Measurements from ENCODE around the gene SCAND1. TPM values are rescaled to one million over a fixed set of nuclear protein-coding genes. Genes with fewer than 3 reads are reported as not detected.
"Not testable (repeated sequence)": the region's sequence is repeated elsewhere in the genome, so short reads cannot be mapped to it uniquely, and the experiment has no call there.

The SCAND1 gene
- total RNA-seq, 1 experiment from 2014 or later, result 65.0 TPM

DNA sequence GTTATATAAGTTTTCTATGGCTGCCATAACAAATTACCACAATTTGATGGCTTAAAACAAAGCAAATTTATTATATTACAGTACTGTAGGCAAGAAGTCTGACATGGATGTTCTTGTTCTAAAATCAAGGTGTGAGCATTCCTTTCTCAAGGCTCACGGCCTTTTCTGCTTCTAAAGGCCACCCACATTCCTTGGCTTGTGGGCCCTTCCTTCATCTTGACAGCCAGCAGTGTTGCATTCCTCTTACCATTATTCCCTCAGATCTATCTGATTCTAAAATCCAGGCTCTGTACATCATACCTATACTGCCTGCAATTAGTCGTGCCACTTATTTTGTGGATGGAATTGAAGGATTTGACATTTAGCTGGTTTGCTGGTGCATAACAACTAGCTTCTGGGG lies 17.7 kb upstream of the SCAND1 start:
- in situ Hi-C loops (cut with HindIII; ENCODE audit: low pct_unique_long_range_greater_than_20kb, low sequenced_read_pairs), result no loop called here
- no peak for DNase-seq (ENCODE audit: low read depth, low spot score)

DNA sequence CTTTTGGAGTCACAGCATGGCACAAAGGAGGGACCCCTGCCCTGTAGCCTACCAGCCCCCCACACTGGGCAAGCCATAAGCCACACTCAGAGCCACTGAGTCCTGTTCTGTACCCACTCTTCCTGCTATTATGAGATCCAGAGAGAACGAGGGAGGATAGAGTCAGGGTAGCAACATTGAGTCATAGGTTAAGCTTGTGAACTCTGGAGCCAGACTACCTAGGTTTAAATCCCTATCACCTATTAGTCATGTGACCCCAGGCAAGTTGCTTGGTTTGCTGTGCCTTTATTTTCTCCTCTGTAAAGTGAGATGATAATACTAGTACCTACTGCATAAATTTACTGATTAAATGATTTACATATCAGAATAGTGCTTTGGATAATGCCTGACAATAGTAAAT lies 14.6 kb upstream of the SCAND1 start:
- in situ Hi-C loops (cut with HindIII; ENCODE audit: low pct_unique_long_range_greater_than_20kb, low sequenced_read_pairs), result no loop called here
- no peak for DNase-seq (ENCODE audit: low read depth, low spot score)

- DNase-seq (ENCODE audit: low read depth, low spot score), result no peak
- in situ Hi-C loops (cut with HindIII; ENCODE audit: low pct_unique_long_range_greater_than_20kb, low sequenced_read_pairs), result no loop called here
Measured at GRCh38 chr20:35967979-35968640, 13.8 kb upstream of the SCAND1 start, which contains the start of gene CNBD2. TSS of gene CNBD2 (plus strand) at chr20:35968590. CDS start at chr20:35968763, 173 bp downstream.

DNA sequence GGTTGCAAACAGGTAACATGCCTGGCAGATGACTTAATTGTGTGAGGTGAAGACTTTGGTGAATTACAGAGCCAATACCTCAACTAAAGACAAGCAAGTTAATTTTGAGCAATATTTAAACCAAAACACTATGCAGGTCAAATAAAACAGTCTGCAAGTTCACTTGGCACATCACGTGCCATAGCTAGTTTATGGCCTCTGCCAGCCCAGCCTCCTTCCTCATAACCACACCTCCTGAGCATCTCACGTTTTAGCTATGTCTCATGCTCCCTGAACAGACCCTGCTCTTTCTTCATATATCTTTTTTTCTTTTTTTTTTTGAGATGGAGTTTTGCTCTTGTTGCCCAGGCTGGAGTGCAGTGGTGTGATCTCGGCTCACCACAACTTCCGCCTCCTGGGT lies 9.6 kb upstream of the SCAND1 start:
- no peak for DNase-seq (ENCODE audit: low read depth, low spot score)
- in situ Hi-C loops (cut with HindIII; ENCODE audit: low pct_unique_long_range_greater_than_20kb, low sequenced_read_pairs), result no loop called here

DNA sequence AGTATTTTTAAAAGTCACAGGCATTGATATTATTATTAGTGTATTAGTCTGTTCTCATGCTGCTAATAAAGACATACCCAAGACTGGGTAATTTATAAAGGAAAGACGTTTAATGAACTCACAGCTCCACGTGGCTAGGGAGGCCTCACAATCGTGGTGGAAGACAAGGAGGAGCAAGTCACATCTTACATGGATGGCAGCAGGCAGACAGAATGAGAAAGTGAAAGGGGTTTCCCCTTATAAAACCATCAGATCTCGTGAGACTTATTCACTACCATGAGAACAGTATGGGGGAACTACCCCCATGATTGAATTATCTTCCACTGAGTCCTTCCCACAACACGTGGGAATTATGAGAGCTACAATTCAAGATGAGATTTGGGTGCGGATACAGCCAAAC lies 5.0 kb upstream of the SCAND1 start:
- in situ Hi-C loops (cut with HindIII; ENCODE audit: low pct_unique_long_range_greater_than_20kb, low sequenced_read_pairs); DNase-seq (ENCODE audit: low read depth, low spot score): not testable (repeated sequence)

- no peak for DNase-seq (ENCODE audit: low read depth, low spot score)
- in situ Hi-C loops (cut with HindIII; ENCODE audit: low pct_unique_long_range_greater_than_20kb, low sequenced_read_pairs), result no loop called here
Measured at GRCh38 chr20:35956616-35957015, 2.3 kb upstream of the SCAND1 start.

DNA sequence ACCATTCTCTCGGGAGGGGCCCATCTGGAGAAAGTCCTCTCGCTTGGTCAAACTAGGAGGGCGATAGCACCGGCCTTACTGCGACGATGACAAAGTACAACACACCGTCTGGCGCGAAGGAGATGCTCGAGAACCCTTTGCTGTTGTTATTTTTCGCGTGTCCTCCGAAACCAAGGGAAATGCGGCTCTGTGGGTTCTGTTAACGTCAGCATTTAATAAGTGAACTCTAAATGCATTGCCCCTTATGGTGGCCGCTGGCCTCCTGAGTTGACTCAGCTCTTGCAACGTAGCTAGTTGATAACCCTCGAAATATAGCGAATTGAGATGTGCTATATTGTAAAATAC lies 577 bp upstream of the SCAND1 start:
- peak; percentile 59 for DNase-seq (ENCODE audit: low read depth, low spot score)
- in situ Hi-C loops (cut with HindIII; ENCODE audit: low pct_unique_long_range_greater_than_20kb, low sequenced_read_pairs), result no loop called here

GRCh38 chr20:35953387-35954199 lies 709 bp downstream of the SCAND1 start:
- in situ Hi-C loops (cut with HindIII; ENCODE audit: low pct_unique_long_range_greater_than_20kb, low sequenced_read_pairs), result no loop called here
- peak; percentile 25 for DNase-seq (ENCODE audit: low read depth, low spot score)

GRCh38 chr20:35952480-35953386 lies 1.6 kb downstream of the SCAND1 start:
- peak; percentile 34 for DNase-seq (ENCODE audit: low read depth, low spot score)
- in situ Hi-C loops (cut with HindIII; ENCODE audit: low pct_unique_long_range_greater_than_20kb, low sequenced_read_pairs), result no loop called here

DNA sequence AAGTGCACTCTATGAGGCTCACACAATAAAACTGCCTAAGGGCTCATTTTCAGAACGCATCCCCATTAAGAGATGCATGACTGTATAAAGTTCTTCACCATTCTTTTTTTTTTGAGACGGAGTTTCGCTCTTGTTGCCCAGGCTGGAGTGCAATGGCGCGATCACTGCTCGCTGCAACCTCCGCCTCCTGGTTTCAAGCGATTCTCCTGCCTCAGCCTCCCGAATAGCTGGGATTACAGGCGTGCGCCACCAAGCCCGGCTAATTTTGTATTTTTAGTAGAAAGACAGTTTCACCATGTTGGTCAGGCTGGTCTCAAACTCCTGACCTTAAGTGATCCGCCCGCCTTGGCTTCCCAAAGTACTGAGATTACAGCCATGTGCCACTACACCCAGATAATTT lies 2.2 kb downstream of the SCAND1 start:
- DNase-seq (ENCODE audit: low read depth, low spot score); in situ Hi-C loops (cut with HindIII; ENCODE audit: low pct_unique_long_range_greater_than_20kb, low sequenced_read_pairs): not testable (repeated sequence)

DNA sequence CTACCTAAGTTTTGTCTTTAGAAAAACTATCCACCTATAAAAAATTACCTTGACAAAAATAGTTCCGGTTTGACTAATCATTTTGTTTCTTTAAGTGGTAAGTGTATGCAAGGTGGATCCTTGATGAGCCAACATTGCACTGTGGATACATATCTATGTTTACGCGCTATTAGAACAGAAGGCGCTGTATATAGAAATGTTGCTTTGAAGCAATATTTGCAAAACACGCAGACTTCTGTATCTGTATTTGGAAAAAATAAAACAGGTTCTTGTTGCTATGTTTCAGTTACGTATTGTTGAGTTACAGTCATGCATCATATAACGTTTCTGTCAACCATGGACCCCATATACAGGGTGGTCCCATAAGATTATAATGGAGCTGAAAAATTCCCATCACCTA lies 4.2 kb downstream of the SCAND1 start:
- in situ Hi-C loops (cut with HindIII; ENCODE audit: low pct_unique_long_range_greater_than_20kb, low sequenced_read_pairs), result no loop called here
- DNase-seq (ENCODE audit: low read depth, low spot score), result no peak

DNA sequence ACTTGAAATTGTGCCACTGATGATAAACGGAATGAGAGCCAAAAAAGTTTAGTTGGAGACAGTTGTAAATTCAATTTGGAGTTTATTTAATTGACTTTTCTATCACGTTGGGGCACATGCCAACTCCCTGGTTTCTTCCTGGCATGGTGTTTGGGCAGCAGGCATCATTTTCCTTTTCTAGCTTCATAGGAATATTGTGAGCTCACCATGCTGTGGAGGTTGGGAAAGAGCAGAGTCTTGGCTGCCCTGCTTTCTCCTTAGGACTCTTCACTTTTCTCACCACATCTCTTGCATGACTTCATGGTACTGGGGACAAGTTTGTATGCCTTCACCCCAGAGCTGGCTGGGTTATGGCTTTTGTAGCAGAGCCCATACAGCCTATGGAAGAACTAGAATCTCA lies 6.4 kb downstream of the SCAND1 start:
- in situ Hi-C loops (cut with HindIII; ENCODE audit: low pct_unique_long_range_greater_than_20kb, low sequenced_read_pairs), result no loop called here
- no peak for DNase-seq (ENCODE audit: low read depth, low spot score)

DNA sequence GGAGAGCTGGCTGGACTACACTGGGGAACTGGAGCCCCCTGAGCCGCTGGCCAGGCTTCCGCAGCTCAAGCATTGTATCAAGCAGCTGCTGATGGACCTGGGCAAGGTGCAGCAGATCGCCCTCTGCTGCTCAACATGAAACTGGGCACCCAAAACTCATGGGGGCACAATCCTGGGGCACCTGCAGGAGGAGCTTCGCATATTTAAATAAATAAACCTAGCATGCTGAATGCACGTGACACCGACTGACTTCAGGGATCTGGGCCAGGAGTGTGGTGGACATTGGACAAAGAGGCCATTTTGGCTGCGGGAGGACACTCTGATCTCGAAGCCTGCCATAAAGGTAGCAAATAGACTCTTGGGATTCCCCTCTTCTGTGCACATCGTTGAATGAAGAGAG lies 6.8 kb downstream of the SCAND1 start:
- in situ Hi-C loops (cut with HindIII; ENCODE audit: low pct_unique_long_range_greater_than_20kb, low sequenced_read_pairs), result no loop called here
- peak; percentile 79 for DNase-seq (ENCODE audit: low read depth, low spot score)

- no peak for DNase-seq (ENCODE audit: low read depth, low spot score)
- in situ Hi-C loops (cut with HindIII; ENCODE audit: low pct_unique_long_range_greater_than_20kb, low sequenced_read_pairs), result no loop called here
Measured at GRCh38 chr20:35942243-35942642, 12.1 kb downstream of the SCAND1 start.

DNA sequence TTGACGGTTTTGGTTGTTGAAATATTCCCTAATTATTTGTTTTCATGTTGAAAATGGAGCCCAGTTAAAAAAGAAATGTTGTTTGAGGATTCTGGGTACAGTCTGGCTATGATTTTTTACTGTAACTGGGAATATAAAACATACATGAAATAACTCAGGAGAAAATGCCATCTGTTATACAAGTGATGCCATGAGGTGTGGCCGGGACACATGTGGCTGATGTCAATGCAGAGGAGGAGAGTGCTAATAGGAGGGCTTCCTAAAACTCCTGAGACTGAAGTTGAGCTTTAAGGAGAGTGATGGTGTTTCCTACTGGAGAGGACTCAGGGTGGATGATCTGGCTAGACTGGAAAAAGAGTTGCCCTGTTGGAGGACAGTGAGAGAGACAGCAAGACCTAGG lies 12.7 kb downstream of the SCAND1 start:
- in situ Hi-C loops (cut with HindIII; ENCODE audit: low pct_unique_long_range_greater_than_20kb, low sequenced_read_pairs), result no loop called here
- DNase-seq (ENCODE audit: low read depth, low spot score), result no peak

- in situ Hi-C loops (cut with HindIII; ENCODE audit: low pct_unique_long_range_greater_than_20kb, low sequenced_read_pairs), result no loop called here
- DNase-seq (ENCODE audit: low read depth, low spot score), result no peak
Measured at GRCh38 chr20:35939264-35939663, 15.0 kb downstream of the SCAND1 start.

DNA sequence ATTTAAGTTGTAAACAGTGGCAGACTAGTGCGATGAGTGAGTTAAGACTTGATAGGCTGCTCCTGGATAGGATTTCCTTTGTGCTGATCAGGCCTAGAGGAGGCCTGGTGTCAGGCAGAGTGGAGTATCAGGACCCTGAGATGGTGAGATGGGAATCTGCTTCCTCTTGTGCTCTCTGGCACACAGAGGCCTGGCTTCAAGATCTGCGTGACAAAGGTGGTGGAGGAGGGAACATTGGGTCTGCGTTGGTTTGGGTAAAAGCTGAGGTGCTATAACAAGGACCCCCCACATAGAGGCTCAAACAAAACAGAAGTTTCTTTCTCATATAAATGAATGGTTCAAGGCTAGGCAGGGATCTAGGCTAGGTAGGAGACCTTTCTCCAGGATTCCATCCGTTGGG lies 20.3 kb downstream of the SCAND1 start:
- in situ Hi-C loops (cut with HindIII; ENCODE audit: low pct_unique_long_range_greater_than_20kb, low sequenced_read_pairs), result no loop called here

GRCh38 chr20:35929301-35929700 lies 25.0 kb downstream of the SCAND1 start:
- DNase-seq (ENCODE audit: low read depth, low spot score), result no peak
- in situ Hi-C loops (cut with HindIII; ENCODE audit: low pct_unique_long_range_greater_than_20kb, low sequenced_read_pairs), result no loop called here

More for the DNA sequence above, 20.3 kb downstream of the SCAND1 start:
- no peak for DNase-seq (ENCODE audit: low read depth, low spot score)
